BLaER1 treated with 17β-estradiol and CSF1 and Interleukin-3, amounts not matched to agents 10 nM and 100 nM (cell line): ENCODE measurements around the gene LYRM1.

ENCODE experiments used
- H3K27ac ChIP-seq, 11 experiments: shearing (Covaris generic); formaldehyde crosslinking; 2 replicates each; pipeline ENCODE4 v1.8.1; 2022
- H3K27me3 ChIP-seq, 11 experiments: shearing (Covaris generic); formaldehyde crosslinking; 2 replicates each; pipeline ENCODE4 v1.8.1; 2022
- H3K36me3 ChIP-seq, 11 experiments: shearing (Covaris generic); formaldehyde crosslinking; 2 replicates each; pipeline ENCODE4 v1.8.1; 2022
- H3K4me1 ChIP-seq, 10 experiments: shearing (Covaris generic); formaldehyde crosslinking; 2 replicates each; pipeline ENCODE4 v1.8.1; 2022
- H3K4me2 ChIP-seq, 11 experiments: shearing (Covaris generic); formaldehyde crosslinking; 2 replicates each; pipeline ENCODE4 v1.8.1; 2022
- H3K4me3 ChIP-seq, 10 experiments: shearing (Covaris generic); formaldehyde crosslinking; 2 replicates each; pipeline ENCODE4 v1.8.1; 2022
- H3K9ac ChIP-seq, 11 experiments: shearing (Covaris generic); formaldehyde crosslinking; 2 replicates each; pipeline ENCODE4 v1.8.1; 2022
- H3K9me3 ChIP-seq, 11 experiments: shearing (Covaris generic); formaldehyde crosslinking; replicated peaks in 1 of 11; 2 replicates each; pipeline ENCODE4 v1.8.1; 2022
- H4K20me1 ChIP-seq, 11 experiments: shearing (Covaris generic); formaldehyde crosslinking; 2 replicates each; pipeline ENCODE4 v1.8.1; 2022
- Cebpa-rat ChIP-seq, 11 experiments: shearing (Covaris generic); IDR thresholded peaks; 2 replicates each; pipeline ENCODE4 v1.8.1; 2022

The LYRM1 gene

DNA sequence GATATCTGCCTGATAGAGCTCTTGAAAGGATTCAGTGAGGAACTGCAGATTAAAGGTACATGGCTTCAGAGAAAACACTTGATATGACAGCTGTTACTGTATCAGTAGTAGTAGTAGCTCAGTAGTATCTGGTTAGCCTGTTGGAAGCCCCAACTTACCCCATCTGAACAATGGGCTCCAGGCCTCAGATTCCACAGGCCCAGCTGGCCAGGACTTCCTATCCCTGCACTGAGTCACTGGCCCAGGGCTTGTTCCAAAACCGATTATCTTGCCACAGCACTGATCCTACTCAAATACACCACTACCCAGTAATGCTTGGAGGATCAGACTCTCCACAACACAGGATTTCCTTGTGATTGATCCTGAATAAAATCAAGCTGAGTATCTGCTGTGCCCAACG, 33.0 kb upstream of the LYRM1 start:
- Histone ChIP-seq H3K4me2 (peak overlapping the region in 3 of 11 experiments; percentile 71 to 76 (median 73); a peak in 6 of 22 replicates), H4K20me1 (peaks cover 0 to 94% (median 61%) of the 10 kb centered on the region in 11 experiments; a peak in 18 of 22 replicates), H3K9ac (no peak overlapping the region), H3K4me3 (no peak overlapping the region), H3K36me3 (peaks cover 9 to 80% (median 34%) of the 10 kb centered on the region in 11 experiments), H3K4me1 (peaks cover 8 to 87% (median 32%) of the 10 kb centered on the region in 10 experiments), H3K9me3 (peaks cover 0 to 7% (median 0%) of the 10 kb centered on the region in 11 experiments; a peak in 2 of 22 replicates), H3K27me3 (no peaks in the 10 kb centered on the region), H3K27ac (no peak overlapping the region)
- no peak for TF ChIP-seq Cebpa-rat (IDR thresholded peaks at IDR 0.05)

DNA sequence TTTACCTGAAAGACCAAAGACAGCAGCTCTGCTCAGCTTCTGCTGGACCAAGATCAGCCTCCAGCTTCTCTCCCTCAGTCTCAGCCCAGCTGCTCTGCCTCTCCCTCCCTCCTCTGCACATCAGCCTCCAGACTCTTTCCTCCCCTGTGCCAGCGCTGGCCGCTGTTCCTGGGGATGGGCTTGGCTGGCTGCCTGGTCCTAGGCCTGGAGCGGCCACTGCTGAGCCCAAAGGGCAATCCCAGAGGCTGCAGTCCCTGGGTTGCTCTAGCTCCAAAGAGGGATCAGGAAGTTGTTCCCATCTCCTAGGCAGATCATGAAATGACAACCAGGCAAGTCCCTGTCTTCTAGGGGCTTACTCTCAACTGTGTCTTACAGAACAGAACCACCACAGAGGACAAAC, 31.7 kb upstream of the LYRM1 start:
- Histone ChIP-seq H3K36me3 (peaks cover 3 to 80% (median 24%) of the 10 kb centered on the region in 11 experiments; a peak in 17 of 22 replicates), H3K9me3 (peaks cover 0 to 5% (median 0%) of the 10 kb centered on the region in 11 experiments; a peak in 2 of 22 replicates), H3K4me1 (peaks cover 13 to 100% (median 43%) of the 10 kb centered on the region in 10 experiments), H3K9ac (no peak overlapping the region), H3K4me3 (no peak overlapping the region), H3K27ac (no peak overlapping the region; a peak in 1 of 22 replicates), H3K27me3 (no peaks in the 10 kb centered on the region), H3K4me2 (peak overlapping the region in 3 of 11 experiments; percentile 73 to 79 (median 76); a peak in 4 of 22 replicates), H4K20me1 (peaks cover 0 to 94% (median 57%) of the 10 kb centered on the region in 11 experiments; a peak in 18 of 22 replicates)
- no peak for TF ChIP-seq Cebpa-rat (IDR thresholded peaks at IDR 0.05)

DNA sequence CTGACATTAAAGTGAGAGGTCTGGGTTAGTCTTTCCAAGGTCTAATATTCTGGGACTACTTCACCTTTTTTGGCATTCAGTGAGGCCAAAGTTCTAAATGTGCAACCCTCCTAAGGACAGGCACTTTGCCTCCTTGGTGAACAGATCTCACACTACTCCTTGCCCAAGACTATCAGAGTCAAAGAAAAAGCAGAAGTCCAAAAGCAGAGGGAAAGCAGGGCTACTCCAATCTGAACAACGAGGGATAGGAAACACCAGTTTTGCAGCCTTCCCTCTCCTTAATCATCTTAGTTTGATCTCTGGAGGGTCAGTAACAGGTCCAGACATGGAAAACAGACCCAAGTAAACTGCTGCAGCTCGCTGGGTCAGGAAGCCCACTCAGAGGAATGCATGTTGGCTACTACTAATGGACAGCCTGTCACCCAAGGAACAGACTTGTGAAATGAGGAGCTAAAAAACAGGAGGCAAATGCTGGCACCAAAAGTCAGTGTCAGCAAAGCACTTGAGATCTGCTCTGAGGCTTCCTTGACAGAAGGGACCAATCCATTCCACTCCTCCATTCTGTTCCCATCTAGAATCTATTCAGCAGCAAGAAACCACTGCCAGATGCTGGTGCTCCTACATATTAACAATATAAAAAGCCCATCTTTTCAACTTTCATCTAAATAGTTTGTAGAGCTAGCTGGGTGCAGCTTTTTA, 30.3 kb upstream of the LYRM1 start:
- TF ChIP-seq Cebpa-rat (IDR thresholded peaks at IDR 0.05), result no peak
- Histone ChIP-seq H3K9ac (no peak overlapping the region), H3K4me1 (peaks cover 17 to 100% (median 55%) of the 10 kb centered on the region in 10 experiments), H3K27me3 (no peaks in the 10 kb centered on the region), H3K4me2 (peak overlapping the region in 5 of 11 experiments; percentile 1 to 79 (median 55); a peak in 9 of 22 replicates), H3K36me3 (peaks cover 0 to 74% (median 24%) of the 10 kb centered on the region in 11 experiments; a peak in 15 of 22 replicates), H3K9me3 (no peaks in the 10 kb centered on the region; a peak in 1 of 22 replicates), H4K20me1 (peaks cover 0 to 99% (median 58%) of the 10 kb centered on the region in 11 experiments; a peak in 18 of 22 replicates), H3K4me3 (no peak overlapping the region), H3K27ac (peak overlapping the region in 2 of 11 experiments; percentile 4 to 5; a peak in 2 of 22 replicates)

DNA sequence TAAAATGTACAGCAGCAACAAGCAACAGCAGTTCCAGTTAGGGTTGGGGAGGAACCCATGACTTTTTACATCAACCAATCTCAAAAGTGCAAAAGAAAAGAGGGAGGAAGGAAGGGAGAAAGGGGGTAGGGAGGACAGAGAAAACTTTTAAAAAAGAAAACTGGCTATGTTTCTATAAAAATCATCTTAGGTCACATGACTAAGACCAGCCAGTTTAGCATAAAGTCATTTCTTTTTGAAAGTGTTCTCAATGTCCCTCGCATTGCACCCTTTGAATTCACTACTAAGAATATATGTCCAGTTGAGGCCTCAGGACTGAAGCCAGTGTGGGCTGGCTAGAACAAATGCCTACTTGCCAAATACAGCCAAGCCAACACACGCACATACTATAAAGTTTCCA, 29.3 kb upstream of the LYRM1 start:
- Histone ChIP-seq H3K4me1 (peaks cover 17 to 100% (median 47%) of the 10 kb centered on the region in 10 experiments), H3K4me2 (peak overlapping the region in 4 of 11 experiments; percentile 19 to 79 (median 66); a peak in 6 of 22 replicates), H4K20me1 (peaks cover 0 to 100% (median 61%) of the 10 kb centered on the region in 11 experiments; a peak in 18 of 22 replicates), H3K4me3 (no peak overlapping the region), H3K9me3 (no peaks in the 10 kb centered on the region; a peak in 1 of 22 replicates), H3K27me3 (no peaks in the 10 kb centered on the region), H3K9ac (no peak overlapping the region), H3K36me3 (peaks cover 0 to 75% (median 22%) of the 10 kb centered on the region in 11 experiments; a peak in 16 of 22 replicates), H3K27ac (no peak overlapping the region)
- TF ChIP-seq Cebpa-rat (IDR thresholded peaks at IDR 0.05), result no peak

DNA sequence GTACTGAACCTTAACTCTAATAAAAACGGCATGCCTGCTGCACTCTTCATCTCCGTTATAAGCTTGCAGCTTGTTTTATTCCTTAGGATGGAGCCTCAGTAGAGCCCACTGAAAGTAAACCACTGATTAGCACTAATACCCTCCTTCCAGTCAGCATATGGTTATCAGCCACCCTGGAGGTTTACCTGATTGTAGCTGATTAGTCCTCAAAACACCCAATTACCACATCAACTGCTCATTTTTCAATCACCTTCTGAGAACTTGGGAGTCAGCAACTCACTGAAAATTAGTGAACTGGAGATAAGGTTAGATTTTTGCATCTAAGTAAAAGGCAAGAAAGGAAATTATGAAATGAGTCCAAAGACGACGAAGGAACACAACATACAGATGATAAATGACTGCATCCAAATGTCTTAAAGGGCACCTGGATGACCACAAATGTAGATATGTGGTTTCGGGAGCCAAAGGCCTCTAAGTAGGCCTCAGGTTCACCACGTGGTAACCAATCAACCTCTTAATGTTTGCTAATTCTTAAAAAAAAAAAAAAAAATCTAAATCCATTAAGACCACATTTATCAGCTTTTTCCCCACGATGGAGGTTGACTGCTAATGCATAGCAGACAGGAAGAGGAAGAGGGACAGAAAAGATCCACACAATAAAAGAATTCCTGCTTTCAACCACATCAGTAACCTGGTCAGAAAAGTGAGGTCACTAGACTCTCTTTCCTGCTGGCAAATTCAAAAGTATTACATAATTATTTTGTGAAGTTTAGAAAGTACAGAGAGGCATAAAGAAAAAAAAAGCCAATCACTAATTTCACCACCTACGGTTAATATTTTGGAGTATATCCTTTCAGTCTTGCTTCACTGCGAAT, 28.4 kb upstream of the LYRM1 start:
- no peak overlapping the region for H3K9ac ChIP-seq
- H3K27ac ChIP-seq, result no peak overlapping the region
- peaks cover 4 to 79% (median 20%) of the 10 kb centered on the region in 11 experiments; a peak in 14 of 22 replicates for H3K36me3 ChIP-seq
- peak overlapping the region in 10 of 11 experiments; percentile 19 to 79 (median 44); a peak in 19 of 22 replicates for H3K4me2 ChIP-seq
- H3K27me3 ChIP-seq, result no peaks in the 10 kb centered on the region
- peaks cover 0 to 5% (median 0%) of the 10 kb centered on the region in 11 experiments; a peak in 1 of 22 replicates for H3K9me3 ChIP-seq
- H3K4me1 ChIP-seq, result peaks cover 17 to 98% (median 40%) of the 10 kb centered on the region in 10 experiments
- peaks cover 0 to 100% (median 64%) of the 10 kb centered on the region in 11 experiments; a peak in 18 of 22 replicates for H4K20me1 ChIP-seq
- no peak overlapping the region for H3K4me3 ChIP-seq
- no peak for TF ChIP-seq Cebpa-rat (IDR thresholded peaks at IDR 0.05)

DNA sequence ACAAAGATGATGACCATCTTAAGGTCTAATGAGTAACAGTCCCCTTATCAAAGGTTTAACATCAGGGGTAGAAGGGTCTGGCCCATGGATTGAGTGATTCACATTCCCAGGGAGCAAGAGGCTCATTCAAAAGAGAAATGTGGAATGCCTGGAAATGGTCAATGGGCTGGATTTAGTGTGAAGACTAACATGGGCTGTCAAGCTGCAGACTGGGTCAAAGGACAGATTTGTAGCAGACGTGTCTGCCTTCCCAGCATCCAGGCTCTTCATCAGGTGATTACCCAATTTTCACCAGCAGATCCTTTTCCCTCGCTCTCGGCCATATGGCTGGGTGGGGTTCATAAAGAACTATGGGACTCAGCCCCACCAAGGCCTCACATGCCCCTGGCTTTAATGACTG, 27.2 kb upstream of the LYRM1 start:
- peak overlapping the region in 5 of 11 experiments; percentile 25 to 79 (median 55); a peak in 8 of 22 replicates for H3K4me2 ChIP-seq
- no peak overlapping the region for H3K9ac ChIP-seq
- H4K20me1 ChIP-seq, result peaks cover 0 to 100% (median 52%) of the 10 kb centered on the region in 11 experiments; a peak in 17 of 22 replicates
- H3K9me3 ChIP-seq, result 0 out of 22 replicates have a peak, but pooled peaks cover 0 to 5% (median 0%) of the 10 kb centered on the region in 11 experiments
- TF ChIP-seq Cebpa-rat (IDR thresholded peaks at IDR 0.05), result no peak
- no peaks in the 10 kb centered on the region for H3K27me3 ChIP-seq
- no peak overlapping the region for H3K4me3 ChIP-seq
- H3K4me1 ChIP-seq, result peaks cover 17 to 98% (median 47%) of the 10 kb centered on the region in 10 experiments
- H3K36me3 ChIP-seq, result peaks cover 0 to 79% (median 23%) of the 10 kb centered on the region in 11 experiments; a peak in 16 of 22 replicates
- no peak overlapping the region for H3K27ac ChIP-seq

DNA sequence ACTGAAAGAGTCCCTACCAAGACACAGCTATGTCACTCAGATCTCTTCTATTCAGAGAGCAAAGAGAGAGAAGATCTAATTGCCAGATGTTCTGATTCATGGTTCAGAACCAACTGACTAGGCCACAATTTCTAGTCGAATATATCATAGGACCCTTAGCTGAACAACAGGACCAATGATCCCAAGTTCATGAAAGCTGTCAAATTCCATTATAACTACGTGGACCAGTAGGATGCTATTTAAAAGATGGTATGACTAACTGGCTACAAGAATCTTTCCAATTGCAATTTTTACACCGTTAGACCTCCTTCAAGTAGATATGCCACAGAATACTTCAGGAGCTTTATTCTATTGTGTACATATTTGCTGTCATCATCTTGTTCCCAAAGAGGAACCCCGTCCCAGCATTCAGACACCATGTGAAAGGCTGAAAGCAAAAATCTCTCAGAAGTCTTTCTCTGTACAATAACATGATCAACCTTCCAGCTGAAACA, 26.4 kb upstream of the LYRM1 start:
- Histone ChIP-seq H3K27ac (no peak overlapping the region; a peak in 1 of 22 replicates), H3K4me2 (peak overlapping the region in 6 of 11 experiments; percentile 4 to 79 (median 50); a peak in 10 of 22 replicates), H4K20me1 (peaks cover 0 to 100% (median 45%) of the 10 kb centered on the region in 11 experiments; a peak in 17 of 22 replicates), H3K36me3 (peaks cover 0 to 77% (median 24%) of the 10 kb centered on the region in 11 experiments; a peak in 16 of 22 replicates), H3K4me3 (no peak overlapping the region), H3K4me1 (peaks cover 24 to 98% (median 55%) of the 10 kb centered on the region in 10 experiments), H3K9me3 (0 out of 22 replicates have a peak, but pooled peaks cover 0 to 5% (median 0%) of the 10 kb centered on the region in 11 experiments), H3K27me3 (no peaks in the 10 kb centered on the region), H3K9ac (no peak overlapping the region)
- TF ChIP-seq Cebpa-rat (IDR thresholded peaks at IDR 0.05), result no peak

DNA sequence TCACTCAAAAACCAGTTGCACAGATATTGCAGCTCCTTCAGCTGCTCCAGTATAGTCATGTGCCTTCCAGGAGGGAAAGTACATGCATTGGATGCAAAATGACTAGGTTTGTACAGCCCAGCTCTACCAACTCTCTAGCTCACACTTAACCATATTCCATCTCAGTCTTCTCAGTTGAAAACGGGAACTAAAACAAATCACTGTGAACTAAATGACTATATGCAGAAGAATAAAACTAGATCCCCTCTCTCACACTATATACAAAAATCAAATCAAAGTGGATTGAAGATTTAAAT, 25.3 kb upstream of the LYRM1 start:
- TF ChIP-seq Cebpa-rat (IDR thresholded peaks at IDR 0.05), result no peak
- Histone ChIP-seq H3K27ac (no peak overlapping the region), H4K20me1 (peaks cover 0 to 100% (median 35%) of the 10 kb centered on the region in 11 experiments; a peak in 15 of 22 replicates), H3K4me1 (peaks cover 31 to 98% (median 63%) of the 10 kb centered on the region in 10 experiments), H3K9me3 (0 out of 22 replicates have a peak, but pooled peaks cover 0 to 5% (median 0%) of the 10 kb centered on the region in 11 experiments), H3K9ac (no peak overlapping the region), H3K27me3 (no peaks in the 10 kb centered on the region), H3K36me3 (peaks cover 0 to 65% (median 24%) of the 10 kb centered on the region in 11 experiments; a peak in 16 of 22 replicates), H3K4me3 (no peak overlapping the region), H3K4me2 (peak overlapping the region in 5 of 11 experiments; percentile 4 to 79 (median 55); a peak in 10 of 22 replicates)
